VCaP (cell line): ENCODE data around the gene UCMA.

Experiments
- H3K27ac ChIP-seq: fragments of 450-650 bp; 2 replicates; pipeline ENCODE4 v1.5.1; 2017
- CTCF ChIP-seq: fragments of 450-650 bp; conservative IDR thresholded peaks from 2 replicates; pipeline ENCODE4 v1.5.1; 2017; ENCODE audit warnings: mild to moderate bottlenecking, moderate library complexity

Gene UCMA

GRCh38 chr10:13268310-13268709 lies 34.1 kb upstream of the UCMA start:
- TF ChIP-seq CTCF = no peak
- H3K27ac ChIP-seq = no peak overlapping the region

- H3K27ac ChIP-seq = no peak overlapping the region
- no peak for TF ChIP-seq CTCF
Observed at GRCh38 chr10:13263591-13263990, 29.4 kb upstream of the UCMA start.

DNA sequence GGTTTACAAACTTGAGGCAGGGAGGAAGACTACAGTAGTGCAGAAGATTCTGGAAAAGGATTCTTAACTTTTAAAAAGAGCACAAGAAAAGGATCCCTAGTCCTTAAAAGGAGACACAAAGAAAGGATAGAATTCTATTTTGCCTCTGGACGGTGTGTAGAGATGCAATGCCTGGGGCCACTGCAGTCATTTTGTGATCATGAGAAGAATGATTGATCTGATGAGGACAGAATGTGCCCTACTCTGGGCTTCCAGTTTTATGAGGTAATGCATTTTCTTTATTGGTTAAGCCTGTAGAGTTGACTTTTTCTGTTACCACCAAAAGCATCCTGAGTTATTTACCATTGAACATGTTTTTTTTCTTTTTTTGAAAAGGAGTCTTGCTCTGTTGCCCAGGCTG lies 28.3 kb upstream of the UCMA start:
- no peak for TF ChIP-seq CTCF
- H3K27ac ChIP-seq = no peak overlapping the region

DNA sequence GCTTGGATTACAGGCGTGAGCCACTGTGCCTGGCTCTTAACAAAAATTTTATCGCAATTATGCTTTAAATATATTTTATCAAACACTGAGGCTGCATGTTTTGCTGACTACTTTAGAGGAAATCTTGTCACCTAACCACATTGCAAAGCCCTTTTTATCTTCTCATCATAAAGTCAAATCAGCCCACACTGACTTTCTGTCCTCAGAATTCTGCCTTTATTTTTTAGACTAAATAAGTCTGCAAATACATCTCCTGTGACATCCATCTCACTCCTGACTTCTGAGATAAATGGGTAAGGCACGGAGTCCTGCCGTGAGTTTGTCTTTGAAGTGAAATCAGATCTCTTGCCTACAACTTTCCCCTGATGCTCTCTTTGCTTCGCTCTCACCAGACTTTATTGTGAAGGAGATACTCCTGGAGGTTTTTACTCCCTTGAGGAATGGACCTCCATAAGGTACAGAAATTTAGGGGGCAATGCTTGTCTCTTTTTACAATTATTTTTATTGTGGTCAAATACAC lies 23.5 kb upstream of the UCMA start:
- no peak for TF ChIP-seq CTCF

DNA sequence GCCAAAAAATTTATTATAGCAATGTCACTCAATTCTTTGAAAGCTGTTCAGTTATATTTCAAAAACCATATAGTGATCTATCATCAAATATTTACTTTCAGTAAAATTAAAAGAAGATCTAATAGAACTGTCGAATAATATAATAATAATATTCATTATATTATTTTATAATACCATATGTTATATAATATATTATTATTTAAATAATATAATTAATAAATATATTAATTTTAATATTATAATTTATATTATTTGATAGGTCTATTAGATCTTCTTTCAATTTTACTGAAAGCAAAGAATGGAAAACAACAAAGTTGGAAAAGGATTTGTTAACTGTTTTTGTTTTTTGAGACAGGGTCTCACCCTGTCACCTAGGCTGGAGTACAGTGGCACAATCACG lies 22.5 kb upstream of the UCMA start:
- no peak for TF ChIP-seq CTCF

More for the DNA sequence above, 23.5 kb upstream of the UCMA start:
- H3K27ac ChIP-seq = no peak overlapping the region

GRCh38 chr10:13253726-13254125 lies 19.6 kb upstream of the UCMA start:
- TF ChIP-seq CTCF = no peak
- H3K27ac ChIP-seq = no peak overlapping the region

More for the DNA sequence above, 22.5 kb upstream of the UCMA start:
- no peak overlapping the region for H3K27ac ChIP-seq

DNA sequence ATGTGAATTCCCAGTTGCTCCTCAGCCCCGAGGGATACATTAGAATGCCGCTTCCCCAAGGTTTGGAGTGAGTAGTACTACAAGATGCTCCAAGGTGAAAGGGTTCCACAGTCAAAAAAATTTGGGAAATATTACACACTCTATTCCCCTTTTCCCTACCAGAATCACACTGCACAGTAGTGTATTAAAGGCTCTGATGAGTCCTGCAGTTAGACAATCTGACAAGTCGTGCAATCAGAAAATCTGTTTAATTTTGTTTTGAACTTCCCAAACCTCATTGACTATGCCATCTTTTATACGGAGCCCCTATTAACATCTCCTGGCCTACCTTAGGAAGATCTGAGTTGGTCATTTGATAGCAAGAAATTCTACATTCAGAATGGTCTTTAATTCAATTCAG lies 13.6 kb upstream of the UCMA start:
- no peak overlapping the region for H3K27ac ChIP-seq
- no peak for TF ChIP-seq CTCF
